Epithelial cell of esophagus (primary cell): ENCODE measurements around the gene FAM76B.
"Not testable (repeated sequence)": the region's sequence is repeated elsewhere in the genome, so short reads cannot be mapped to it uniquely, and the experiment has no call there.

Experiments used
- DNase-seq: peaks from one replicate; pipeline ENCODE4 v3.0.0; 2010; ENCODE audit warnings: low read depth
- H3K4me3 ChIP-seq: 2 replicates; pipeline ENCODE4 v1.5.1; 2011; ENCODE audit warnings: mild to moderate bottlenecking, low read length, control low read depth
- TF ChIP-seq, protein P1 (sequence below): IDR thresholded peaks from 2 replicates; pipeline ENCODE4 v1.5.1; 2011; ENCODE audit warnings: low read depth, mild to moderate bottlenecking, low read length, control low read depth, inconsistent platforms; ENCODE audit not compliant: insufficient read depth; ENCODE audit errors: missing control alignments

The FAM76B gene

DNA sequence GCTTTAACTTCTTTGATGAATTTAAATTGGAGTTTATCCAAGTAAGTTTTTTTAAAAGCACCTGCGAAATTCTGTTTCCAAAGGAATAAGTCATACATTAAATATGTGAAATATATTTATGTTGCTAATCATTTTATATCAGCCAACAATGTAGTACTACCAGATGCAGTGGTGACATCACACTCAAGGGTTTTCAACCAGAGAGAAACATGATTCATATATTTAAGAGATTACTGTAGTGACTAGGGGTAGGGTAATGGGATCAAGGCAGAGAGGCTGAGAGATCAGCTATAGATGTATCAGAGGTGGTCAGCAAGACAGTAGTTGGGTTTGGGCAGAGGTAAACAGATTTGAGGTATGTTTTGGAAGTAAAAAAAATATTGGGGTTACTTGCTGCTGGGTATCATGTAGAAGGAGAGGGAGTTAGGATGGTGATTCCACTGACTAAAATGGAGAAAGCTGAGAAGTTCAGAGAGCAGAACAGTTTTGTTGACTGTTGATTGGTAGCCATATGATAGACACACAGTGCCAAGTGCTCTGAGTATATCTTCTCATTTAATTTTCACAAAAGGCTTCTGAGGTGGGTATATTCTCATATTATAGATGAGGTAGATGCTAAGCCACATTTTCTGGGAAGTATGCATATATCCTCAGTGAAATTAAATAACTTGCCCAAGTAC is 40.1 kb upstream of the FAM76B start:
- DNase-seq: peak; percentile 44
- no peak overlapping the region for H3K4me3 ChIP-seq
- TF ChIP-seq, protein P1, sequence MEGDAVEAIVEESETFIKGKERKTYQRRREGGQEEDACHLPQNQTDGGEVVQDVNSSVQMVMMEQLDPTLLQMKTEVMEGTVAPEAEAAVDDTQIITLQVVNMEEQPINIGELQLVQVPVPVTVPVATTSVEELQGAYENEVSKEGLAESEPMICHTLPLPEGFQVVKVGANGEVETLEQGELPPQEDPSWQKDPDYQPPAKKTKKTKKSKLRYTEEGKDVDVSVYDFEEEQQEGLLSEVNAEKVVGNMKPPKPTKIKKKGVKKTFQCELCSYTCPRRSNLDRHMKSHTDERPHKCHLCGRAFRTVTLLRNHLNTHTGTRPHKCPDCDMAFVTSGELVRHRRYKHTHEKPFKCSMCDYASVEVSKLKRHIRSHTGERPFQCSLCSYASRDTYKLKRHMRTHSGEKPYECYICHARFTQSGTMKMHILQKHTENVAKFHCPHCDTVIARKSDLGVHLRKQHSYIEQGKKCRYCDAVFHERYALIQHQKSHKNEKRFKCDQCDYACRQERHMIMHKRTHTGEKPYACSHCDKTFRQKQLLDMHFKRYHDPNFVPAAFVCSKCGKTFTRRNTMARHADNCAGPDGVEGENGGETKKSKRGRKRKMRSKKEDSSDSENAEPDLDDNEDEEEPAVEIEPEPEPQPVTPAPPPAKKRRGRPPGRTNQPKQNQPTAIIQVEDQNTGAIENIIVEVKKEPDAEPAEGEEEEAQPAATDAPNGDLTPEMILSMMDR: no peak

DNA sequence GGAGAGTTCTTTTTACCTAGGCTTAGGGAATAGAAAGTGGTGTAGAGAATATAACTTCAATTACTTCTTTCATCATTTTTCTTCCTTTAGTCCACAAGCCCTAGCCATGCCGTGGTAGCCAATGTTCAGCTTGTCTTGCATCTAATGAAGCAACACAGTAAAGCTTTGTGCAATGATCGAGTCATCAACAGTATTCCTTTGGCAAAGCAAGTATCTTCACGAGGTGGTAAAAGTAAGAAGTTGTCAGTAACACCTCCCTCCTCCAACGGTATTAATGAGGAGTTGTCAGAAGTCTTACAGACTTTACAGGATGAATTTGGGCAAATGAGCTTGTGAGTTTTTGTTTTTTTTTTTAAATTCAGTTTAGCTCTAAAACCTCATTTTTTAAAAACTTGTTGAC is 38.1 kb upstream of the FAM76B start:
- H3K4me3 ChIP-seq: no peak overlapping the region
- peak; percentile 58 for DNase-seq
- TF ChIP-seq, protein P1: no peak

DNA sequence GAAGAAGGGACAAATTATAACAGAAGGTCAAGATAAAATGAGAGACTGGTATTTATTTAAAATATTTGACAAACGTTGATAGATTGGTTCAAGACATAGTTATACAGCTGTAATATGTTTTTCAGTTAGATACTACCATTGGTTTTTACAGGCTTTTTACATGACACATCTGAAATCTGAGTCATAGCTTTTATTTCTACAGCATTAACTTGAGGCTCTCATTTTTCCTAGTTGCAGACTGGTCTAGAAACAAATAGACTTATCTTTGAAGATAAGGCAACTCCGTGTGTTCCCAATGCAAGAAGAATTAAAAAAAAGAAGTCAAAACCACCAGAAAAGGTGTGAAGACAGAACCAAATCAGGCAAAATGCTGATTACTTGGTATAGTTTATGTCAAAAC is 32.1 kb upstream of the FAM76B start:
- DNase-seq: peak; percentile 41
- no peak overlapping the region for H3K4me3 ChIP-seq
- TF ChIP-seq, protein P1: no peak

DNA sequence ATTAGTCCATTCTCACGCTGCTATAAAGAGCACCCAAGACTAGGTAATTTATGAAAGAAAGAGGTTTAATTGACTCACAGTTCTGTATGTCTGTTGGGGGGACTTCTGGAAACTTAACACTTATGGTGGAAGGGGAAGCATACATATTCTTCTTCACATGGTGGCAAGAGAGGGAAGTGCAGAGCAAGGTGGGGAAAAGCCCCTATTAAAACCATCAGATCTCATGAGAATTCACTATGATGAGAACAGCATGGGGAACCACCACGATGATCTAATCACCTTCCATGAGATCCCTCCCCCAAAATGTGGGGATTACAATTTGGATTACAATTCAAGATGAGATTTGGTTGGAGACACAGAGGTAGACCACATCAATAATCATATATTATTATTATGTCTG is 26.5 kb upstream of the FAM76B start:
- H3K4me3 ChIP-seq: no peak overlapping the region
- DNase-seq: no peak
- TF ChIP-seq, protein P1: no peak

DNA sequence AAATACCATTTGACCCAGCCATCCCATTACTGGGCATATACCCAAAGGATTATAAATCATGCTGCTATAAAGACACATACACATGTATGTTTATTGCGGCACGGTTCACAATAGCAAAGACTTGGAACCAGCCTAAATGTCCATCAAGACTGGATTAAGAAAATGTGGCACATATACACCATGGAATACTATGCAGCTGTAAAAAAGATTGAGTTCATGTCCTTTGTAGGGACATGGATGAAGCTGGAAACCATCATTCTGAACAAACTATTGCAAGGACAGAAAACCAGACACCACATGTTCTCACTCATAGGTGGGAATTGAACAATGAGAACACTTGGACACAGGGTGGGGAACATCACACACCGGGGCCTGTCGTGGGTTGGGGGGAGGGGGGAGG is 21.5 kb upstream of the FAM76B start:
- not testable (repeated sequence) for H3K4me3 ChIP-seq, DNase-seq

DNA sequence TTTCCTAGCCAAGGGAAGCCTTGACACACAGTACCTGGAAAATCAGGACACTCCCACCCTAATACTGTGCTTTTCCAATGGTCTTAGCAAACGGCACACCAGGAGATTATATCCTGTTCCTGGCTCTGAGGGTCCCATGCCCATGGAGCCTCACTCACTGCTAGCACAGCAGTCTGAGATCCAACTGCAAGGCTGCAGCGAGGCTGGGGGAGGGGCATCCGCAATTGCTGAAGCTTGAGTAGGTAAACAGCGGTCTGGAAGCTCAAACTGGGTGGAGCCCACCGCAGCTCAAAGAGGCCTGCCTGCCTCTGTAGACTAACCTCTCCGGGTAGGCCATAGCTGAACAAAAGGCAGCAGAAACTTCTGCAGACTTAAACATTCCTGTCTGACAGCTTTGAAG is 16.9 kb upstream of the FAM76B start:
- DNase-seq, H3K4me3 ChIP-seq: not testable (repeated sequence)

DNA sequence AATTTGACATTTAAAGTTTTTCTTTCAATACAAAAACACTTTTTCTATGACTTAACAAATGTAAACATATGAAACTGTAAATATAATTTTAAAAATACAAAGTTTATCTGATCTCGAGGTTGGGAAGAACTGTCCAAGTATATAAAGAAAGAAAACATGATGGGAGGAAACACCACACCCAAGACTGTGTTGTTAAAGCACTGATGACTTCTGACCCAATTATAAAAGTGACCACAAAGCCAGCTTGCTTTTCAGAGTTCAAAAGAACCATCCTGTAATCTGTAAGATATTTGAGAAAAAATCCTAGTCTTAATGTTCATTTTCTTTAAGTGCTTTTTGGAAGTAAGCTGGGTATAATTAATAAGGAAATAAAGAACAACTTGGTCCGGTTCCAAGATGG is 16.3 kb upstream of the FAM76B start:
- TF ChIP-seq, protein P1: no peak
- no peak for DNase-seq
- no peak overlapping the region for H3K4me3 ChIP-seq

DNA sequence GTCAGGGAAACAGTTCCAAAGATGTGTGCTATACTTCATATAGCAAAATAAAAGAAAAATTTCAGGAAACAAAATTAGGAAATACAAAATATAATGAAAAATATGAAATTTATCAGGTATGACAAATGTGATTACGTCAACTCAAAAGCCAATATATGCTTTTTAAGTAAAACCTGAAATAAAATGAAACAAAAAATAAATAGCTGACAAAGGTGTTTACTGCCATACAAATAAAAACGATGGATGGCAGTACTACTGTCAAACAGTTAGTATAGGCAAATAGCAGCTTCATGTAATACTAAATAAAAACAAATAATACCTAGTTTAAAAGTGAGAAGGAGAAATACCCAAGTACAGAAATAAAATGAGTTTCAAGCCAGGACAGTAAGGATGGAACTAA is 14.4 kb upstream of the FAM76B start:
- no peak overlapping the region for H3K4me3 ChIP-seq
- TF ChIP-seq, protein P1: no peak
- DNase-seq: no peak
